ENCODE data around the gene BRSK1.
A peak's percentile ranks its signal among the peaks of the same experiment; 100 is the strongest.

BRSK1 gene

DNA sequence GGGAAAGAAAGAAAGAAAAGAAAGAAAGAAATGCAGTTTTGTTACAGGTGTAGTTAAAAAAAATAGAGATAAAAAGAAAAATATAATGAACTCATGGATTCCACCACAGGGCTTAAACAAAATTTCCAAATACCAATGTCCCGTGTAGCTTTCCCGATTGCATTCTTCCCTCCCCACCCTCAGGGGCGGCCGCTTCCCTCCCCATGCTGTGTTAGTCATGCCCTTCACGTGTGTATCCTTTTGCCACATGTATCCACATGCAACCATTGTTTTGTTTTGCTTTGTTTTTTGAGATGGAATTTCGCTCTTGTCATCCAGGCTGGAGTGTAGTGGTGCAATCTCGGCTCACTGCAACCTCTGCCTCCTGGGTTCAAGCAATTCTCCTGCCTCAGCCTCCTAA lies 52.3 kb downstream of the BRSK1 start:
- in situ Hi-C loops (cut with HindIII; ENCODE audit: low sequenced_read_pairs), result no loop called here
- TF ChIP-seq, protein P1, sequence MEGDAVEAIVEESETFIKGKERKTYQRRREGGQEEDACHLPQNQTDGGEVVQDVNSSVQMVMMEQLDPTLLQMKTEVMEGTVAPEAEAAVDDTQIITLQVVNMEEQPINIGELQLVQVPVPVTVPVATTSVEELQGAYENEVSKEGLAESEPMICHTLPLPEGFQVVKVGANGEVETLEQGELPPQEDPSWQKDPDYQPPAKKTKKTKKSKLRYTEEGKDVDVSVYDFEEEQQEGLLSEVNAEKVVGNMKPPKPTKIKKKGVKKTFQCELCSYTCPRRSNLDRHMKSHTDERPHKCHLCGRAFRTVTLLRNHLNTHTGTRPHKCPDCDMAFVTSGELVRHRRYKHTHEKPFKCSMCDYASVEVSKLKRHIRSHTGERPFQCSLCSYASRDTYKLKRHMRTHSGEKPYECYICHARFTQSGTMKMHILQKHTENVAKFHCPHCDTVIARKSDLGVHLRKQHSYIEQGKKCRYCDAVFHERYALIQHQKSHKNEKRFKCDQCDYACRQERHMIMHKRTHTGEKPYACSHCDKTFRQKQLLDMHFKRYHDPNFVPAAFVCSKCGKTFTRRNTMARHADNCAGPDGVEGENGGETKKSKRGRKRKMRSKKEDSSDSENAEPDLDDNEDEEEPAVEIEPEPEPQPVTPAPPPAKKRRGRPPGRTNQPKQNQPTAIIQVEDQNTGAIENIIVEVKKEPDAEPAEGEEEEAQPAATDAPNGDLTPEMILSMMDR (IDR thresholded peaks at IDR 0.05; ENCODE audit: low read depth, low read length, missing control alignments), result no peak
- no peak for DNase-seq (ENCODE audit: low read depth)
- H3K4me3 ChIP-seq (ENCODE audit: low read depth, low read length), result no peak overlapping the region

DNA sequence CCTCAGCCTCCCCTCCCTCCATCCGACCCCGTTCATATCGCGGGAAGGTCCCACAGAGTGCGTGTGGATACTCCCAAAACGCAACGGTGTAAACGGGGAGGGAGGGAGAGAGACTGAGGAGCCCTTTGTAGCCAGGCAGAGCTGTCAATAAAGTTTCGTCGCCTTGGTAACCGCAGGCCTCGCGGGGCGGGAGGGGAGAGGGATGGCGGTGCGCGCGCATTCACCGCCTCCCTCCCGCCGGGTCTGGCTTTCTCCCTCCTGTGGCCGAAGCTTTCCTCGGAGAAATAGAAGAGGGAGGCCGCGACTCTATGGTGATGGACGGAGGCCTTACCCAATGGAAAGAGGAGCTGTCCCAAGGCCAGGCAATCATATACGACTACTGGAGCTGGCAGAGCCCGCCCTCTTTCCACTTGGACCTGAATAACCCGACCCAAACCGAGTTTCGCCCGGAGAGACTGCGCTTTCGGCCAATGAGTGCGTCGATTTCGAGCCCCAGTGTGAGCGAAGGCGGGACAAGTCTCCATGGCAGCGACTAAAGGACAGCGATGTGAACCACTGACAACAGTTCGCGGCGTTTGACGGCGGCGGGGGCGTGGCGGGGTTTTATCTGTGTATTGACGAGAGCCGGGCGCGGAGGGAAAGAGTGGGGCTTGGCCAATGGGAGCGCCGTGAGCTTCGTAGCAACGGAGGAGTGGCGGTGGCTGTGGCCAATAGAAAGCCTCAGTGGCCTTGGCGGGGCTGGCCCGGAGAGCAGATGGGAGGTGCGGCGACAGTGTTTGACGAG lies 55.5 kb downstream of the BRSK1 start, which contains the start of gene KMT5C:
KMT5C (plus strand) TSS at position 772 of the 784 bp plus-strand sequence. CDS start 2,061 bp downstream, outside the sequence.
- in situ Hi-C loops (cut with HindIII; ENCODE audit: low sequenced_read_pairs), result no loop called here
- TF ChIP-seq, protein P1 (IDR thresholded peaks at IDR 0.05; ENCODE audit: low read depth, low read length, missing control alignments), result peak; percentile 38
- H3K4me3 ChIP-seq (ENCODE audit: low read depth, low read length), result peak within 1 kb of the TSS; percentile 73
- DNase-seq (ENCODE audit: low read depth), result peak; percentile 100

DNA sequence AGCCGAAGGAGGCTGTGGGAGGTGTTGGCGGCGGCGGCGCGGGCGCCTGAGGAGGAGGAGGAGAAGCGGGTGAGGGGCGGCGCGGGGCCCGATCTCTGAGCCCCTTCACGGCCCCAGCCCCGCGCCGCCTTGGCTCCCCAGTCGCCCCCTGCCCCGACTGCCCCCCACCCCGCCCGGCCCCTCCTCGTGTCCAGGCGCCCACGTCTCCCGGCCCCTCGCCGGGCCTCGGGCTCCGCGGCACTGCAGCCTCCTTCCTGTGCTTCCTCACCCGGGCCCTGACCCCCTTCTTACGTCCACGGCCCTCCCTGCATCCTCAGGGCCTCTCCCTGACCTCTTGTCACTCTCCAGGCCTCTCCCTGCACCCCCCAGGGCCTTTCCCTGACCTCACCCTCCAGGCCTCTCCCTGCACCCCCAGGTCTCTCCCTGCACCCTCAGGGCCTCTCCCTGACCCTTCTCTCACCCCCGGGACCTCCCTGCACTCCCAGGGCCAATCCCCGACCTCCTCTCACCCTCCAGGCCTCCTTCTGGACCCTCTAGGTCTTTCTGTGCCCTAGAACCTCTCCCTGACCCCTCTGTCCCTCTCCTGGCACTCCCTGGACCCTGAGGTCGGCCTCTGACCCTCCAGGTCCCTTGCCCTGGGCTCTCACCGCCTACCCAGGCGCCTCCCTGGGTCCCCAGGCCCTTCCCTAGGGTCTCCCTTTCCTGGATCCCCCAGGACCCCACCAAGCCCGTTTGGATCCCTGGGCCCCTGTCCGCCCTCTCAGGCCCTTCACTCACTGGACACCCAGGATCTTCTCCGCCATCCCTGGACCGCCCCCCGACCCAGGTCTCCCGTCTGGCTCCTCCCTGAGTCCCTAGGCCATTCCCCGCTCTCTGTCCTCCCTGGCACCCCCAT lies 56.3 kb downstream of the BRSK1 start:
- TF ChIP-seq, protein P1 (IDR thresholded peaks at IDR 0.05; ENCODE audit: low read depth, low read length, missing control alignments), result no peak
- DNase-seq (ENCODE audit: low read depth), result no peak
- H3K4me3 ChIP-seq (ENCODE audit: low read depth, low read length), result peak overlapping the region; percentile 73
- in situ Hi-C loops (cut with HindIII; ENCODE audit: low sequenced_read_pairs), result no loop called here

GRCh38 chr19:55340784-55341147 lies 57.0 kb downstream of the BRSK1 start:
- TF ChIP-seq, protein P1 (IDR thresholded peaks at IDR 0.05; ENCODE audit: low read depth, low read length, missing control alignments), result no peak
- DNase-seq (ENCODE audit: low read depth), result no peak
- peak overlapping the region; percentile 73 for H3K4me3 ChIP-seq (ENCODE audit: low read depth, low read length)
- in situ Hi-C loops (cut with HindIII; ENCODE audit: low sequenced_read_pairs), result no loop called here

GRCh38 chr19:55341171-55341588 lies 57.4 kb downstream of the BRSK1 start:
- H3K4me3 ChIP-seq (ENCODE audit: low read depth, low read length), result peak overlapping the region; percentile 73
- in situ Hi-C loops (cut with HindIII; ENCODE audit: low sequenced_read_pairs), result no loop called here
- DNase-seq (ENCODE audit: low read depth), result no peak
- TF ChIP-seq, protein P1 (IDR thresholded peaks at IDR 0.05; ENCODE audit: low read depth, low read length, missing control alignments), result no peak

Measured in astrocyte of the cerebellum (primary cell).